Cardiac fibroblast (primary cell): ENCODE data around the gene MYO1C.
"Not testable (repeated sequence)": the region's sequence is repeated elsewhere in the genome, so short reads cannot be mapped to it uniquely, and the experiment has no call there.

Source experiments
- DNase-seq, 2 donors: peaks; one replicate each; pipeline versions ENCODE4 v3.0.0 to v3.0.0-alpha.2; 2010; ENCODE audit warnings: low read depth in 2 of 2
- H3K4me3 ChIP-seq, 2 donors: replicated peaks in 1 of 2; 1 replicate in 1 of 2; 2 replicates in 1 of 2; pipeline ENCODE4 v1.5.1; 2011; ENCODE audit warnings: low read depth in 2 of 2, low read length in 2 of 2, mild to moderate bottlenecking in 2 of 2, moderate library complexity in 1 of 2
- TF ChIP-seq, protein P1 (sequence below): IDR thresholded peaks from one replicate; pipeline ENCODE4 v1.5.1; 2011; ENCODE audit warnings: low read depth, mild to moderate bottlenecking, low read length, inconsistent platforms

Gene MYO1C

DNA sequence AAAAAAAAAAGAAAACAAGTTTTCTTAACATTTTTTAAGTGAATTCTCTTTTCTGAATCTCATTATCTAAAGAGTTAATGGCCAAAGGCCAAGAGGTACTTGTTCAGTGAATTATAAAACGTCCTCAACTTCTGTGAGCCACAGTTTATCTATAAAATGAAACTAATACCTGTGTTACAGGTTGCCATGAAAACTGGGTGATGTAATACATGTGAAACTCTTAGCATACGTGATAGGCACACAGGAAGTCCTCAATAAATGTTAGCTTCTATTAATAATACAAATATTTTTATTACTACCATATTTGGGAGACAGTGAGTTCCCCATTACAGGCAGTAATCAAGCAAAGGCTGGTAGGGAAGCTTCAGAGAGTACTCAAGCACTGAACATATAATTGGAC, 37.4 kb upstream of the MYO1C start:
- no peak overlapping the region for H3K4me3 ChIP-seq
- TF ChIP-seq, protein P1, sequence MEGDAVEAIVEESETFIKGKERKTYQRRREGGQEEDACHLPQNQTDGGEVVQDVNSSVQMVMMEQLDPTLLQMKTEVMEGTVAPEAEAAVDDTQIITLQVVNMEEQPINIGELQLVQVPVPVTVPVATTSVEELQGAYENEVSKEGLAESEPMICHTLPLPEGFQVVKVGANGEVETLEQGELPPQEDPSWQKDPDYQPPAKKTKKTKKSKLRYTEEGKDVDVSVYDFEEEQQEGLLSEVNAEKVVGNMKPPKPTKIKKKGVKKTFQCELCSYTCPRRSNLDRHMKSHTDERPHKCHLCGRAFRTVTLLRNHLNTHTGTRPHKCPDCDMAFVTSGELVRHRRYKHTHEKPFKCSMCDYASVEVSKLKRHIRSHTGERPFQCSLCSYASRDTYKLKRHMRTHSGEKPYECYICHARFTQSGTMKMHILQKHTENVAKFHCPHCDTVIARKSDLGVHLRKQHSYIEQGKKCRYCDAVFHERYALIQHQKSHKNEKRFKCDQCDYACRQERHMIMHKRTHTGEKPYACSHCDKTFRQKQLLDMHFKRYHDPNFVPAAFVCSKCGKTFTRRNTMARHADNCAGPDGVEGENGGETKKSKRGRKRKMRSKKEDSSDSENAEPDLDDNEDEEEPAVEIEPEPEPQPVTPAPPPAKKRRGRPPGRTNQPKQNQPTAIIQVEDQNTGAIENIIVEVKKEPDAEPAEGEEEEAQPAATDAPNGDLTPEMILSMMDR = no peak
- no peak for DNase-seq

- not testable (repeated sequence) for H3K4me3 ChIP-seq, DNase-seq
Observed at GRCh38 chr17:1526876-1527275, 34.4 kb upstream of the MYO1C start.

DNA sequence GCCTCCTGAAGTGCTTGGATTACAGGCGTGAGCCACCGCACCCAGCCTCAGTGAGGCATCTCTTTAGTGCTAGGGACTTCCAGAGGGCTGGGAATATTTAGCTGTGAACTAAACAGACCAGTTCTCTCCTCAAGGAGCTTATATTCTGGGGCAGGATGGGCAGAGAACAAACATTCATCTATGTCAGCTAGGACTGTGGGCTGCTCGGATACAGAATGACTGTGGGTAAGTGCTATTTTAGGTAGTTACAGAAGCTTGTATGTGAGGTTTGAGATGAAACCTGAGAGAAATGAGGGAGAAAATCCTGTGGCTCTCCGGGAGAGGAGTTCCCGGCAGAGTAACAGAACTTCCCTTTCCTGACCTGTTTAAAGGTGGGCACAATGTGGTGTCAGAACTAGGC, 30.1 kb upstream of the MYO1C start:
- DNase-seq = no peak
- TF ChIP-seq, protein P1 = no peak
- H3K4me3 ChIP-seq = no peak overlapping the region

DNA sequence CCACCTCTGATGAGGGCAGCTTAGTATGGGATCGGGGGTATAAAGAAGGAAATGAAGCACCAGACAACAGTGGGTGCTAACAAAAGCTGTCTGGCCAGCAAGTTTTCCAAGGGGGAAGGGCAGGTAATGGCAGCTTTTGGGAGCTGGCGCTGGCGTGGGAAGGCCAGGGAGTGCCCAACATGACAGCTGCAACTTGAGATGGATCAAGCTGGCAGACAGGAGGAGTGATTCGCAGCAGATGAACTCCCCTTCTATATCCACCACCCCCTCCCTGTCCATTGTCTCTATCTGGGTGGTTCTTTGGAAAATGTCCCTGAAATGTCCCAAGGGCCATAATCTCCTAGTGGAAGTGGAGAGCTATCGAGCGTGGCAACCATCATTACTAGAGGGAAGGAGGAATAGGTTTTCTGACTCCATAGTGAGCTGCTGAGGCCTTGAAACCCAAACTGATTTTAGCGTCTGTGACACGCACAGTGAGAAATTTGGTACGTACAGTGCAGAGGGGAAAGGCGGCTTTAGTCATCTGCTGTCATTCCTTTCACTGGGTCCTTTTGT, 28.7 kb upstream of the MYO1C start:
- TF ChIP-seq, protein P1 = no peak
- no peak for DNase-seq
- no peak overlapping the region for H3K4me3 ChIP-seq

- DNase-seq = no peak
- H3K4me3 ChIP-seq = no peak overlapping the region
- TF ChIP-seq, protein P1 = no peak
Observed at GRCh38 chr17:1519678-1520077, 27.2 kb upstream of the MYO1C start.

GRCh38 chr17:1518410-1518809, 25.9 kb upstream of the MYO1C start:
- DNase-seq = no peak
- TF ChIP-seq, protein P1 = no peak
- H3K4me3 ChIP-seq = no peak overlapping the region

DNA sequence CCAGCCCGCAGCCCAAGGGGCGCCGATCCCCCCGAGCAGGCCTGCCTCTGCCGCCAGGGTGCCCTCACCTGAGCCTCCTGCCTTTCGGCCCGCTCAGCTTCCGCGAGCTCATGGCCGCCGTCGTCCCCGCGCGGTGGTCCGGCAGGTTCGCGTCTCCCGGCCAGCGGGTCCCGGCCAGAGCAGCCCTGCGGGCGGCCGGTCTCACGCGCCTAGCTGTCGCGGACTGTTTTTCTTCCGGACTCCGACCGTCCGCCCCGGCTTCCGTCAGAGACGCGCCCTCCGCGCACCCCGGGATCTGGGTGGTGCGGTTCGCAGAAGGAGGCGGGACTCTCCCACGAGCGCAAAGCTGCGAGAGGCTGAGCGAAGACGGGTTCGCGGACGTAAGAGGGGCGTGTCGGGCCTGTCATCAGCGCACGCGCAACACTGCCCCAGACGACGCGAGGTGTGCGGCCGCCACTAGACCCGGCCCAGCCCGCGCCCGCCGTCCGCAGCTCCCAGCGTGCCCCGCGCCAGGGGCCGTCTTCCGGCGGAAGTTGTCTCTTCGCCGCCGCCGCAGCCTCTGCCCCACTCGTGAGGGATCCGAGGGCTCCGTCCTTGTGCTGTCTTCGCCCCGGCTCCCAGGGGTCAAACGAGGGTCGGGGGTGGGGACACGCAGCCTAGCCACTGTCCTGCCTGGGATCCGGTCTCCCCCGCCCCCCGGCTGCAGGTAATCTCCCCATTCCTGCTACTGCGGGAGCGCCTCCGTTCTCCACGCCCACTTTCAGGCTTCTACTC, 24.1 kb upstream of the MYO1C start, which contains the start of gene INPP5K:
Gene INPP5K (minus strand): TSS at position 225 of the 774 bp plus-strand sequence. CDS start 113 bp downstream, at position 112.
- peak; percentile 98 to 99 for DNase-seq
- TF ChIP-seq, protein P1 = no peak
- H3K4me3 ChIP-seq = peak within 1 kb of the TSS; percentile 96 to 97
